Gastrocnemius medialis (tissue), 4 donors: ENCODE results near the gene HSD17B14.

Source experiments
- CTCF ChIP-seq, 5 experiments: fragments of 450-650 bp in 3 of 5; fragments of 200-600 bp in 2 of 5; sonication (generic) in 2 of 5; IDR thresholded peaks in 4 of 5; conservative IDR thresholded peaks in 1 of 5; 1 replicate in 4 of 5; 2 replicates in 1 of 5; pipeline ENCODE4 v1.5.1; 2016 to 2019; ENCODE audit warnings: antibody characterized with exemption in 5 of 5, mild to moderate bottlenecking in 3 of 5, moderate library complexity in 3 of 5
- POLR2A ChIP-seq, 2 donors: fragments of 450-650 bp; IDR thresholded peaks; one replicate each; pipeline ENCODE4 v1.6.1; 2017; ENCODE audit warnings: antibody characterized with exemption in 2 of 2, mild to moderate bottlenecking in 2 of 2, moderate library complexity in 2 of 2

- TF ChIP-seq POLR2A (IDR thresholded peaks at IDR 0.05) (peak in 1 of 2 donors; percentile 16), CTCF (IDR thresholded peaks at IDR 0.05 in 4 of 5, conservative IDR thresholded peaks at IDR 0.05 in 1 of 5) (no peak)
Observed at GRCh38 chr19:48819366-48819816, 16.9 kb downstream of the HSD17B14 start.
